HepG2 (cell line): ENCODE data around the gene GTF2H1. TPM values are rescaled to one million over a fixed set of nuclear protein-coding genes. Genes with fewer than 3 reads are reported as not detected.

ENCODE experiments used
- ATF7-NPFF ChIP-seq: sonication (generic); formaldehyde crosslinking; IDR thresholded peaks from 2 replicates; pipeline ENCODE4 v1.8.1; 2023; ENCODE audit warnings: mild to moderate bottlenecking, low read depth, missing genetic modification reagents, moderate library complexity
- BCL6 ChIP-seq: IDR thresholded peaks from 2 replicates; pipeline ENCODE4 v1.6.1; 2016; ENCODE audit warnings: missing genetic modification reagents, missing compliant biosample characterization
- ELF3 ChIP-seq: IDR thresholded peaks from 2 replicates; pipeline ENCODE4 v1.6.1; 2016; ENCODE audit warnings: missing genetic modification reagents, missing compliant biosample characterization
- ELK4 ChIP-seq: sonication (generic); formaldehyde crosslinking; IDR thresholded peaks from 2 replicates; pipeline ENCODE4 v1.9.0; 2021; ENCODE audit warnings: missing genetic modification reagents, borderline replicate concordance
- MAZ ChIP-seq, 2 experiments: sonication (generic) in 1 of 2; formaldehyde crosslinking in 1 of 2; IDR thresholded peaks; 2 replicates each; pipeline versions ENCODE4 v1.5.0 to v1.6.1; 2012 to 2020; ENCODE audit warnings: low read depth in 2 of 2, mild to moderate bottlenecking in 2 of 2, borderline replicate concordance in 1 of 2, improper control_type of control experiment in 1 of 2, low read length in 1 of 2, missing genetic modification reagents in 1 of 2, moderate library complexity in 1 of 2
- REL ChIP-seq: sonication (generic); formaldehyde crosslinking; conservative IDR thresholded peaks from 2 replicates; pipeline ENCODE4 v1.8.0; 2022; ENCODE audit warnings: mild to moderate bottlenecking, missing genetic modification reagents, moderate library complexity
- SMARCC2 ChIP-seq: fragments of 450-650 bp; IDR thresholded peaks from 2 replicates; pipeline ENCODE4 v1.6.1; 2017; ENCODE audit warnings: antibody characterized with exemption, mild to moderate bottlenecking
- U2AF2 ChIP-seq: fragments of 200-400 bp; formaldehyde crosslinking; IDR thresholded peaks from 2 replicates; pipeline ENCODE4 v1.6.1; 2017; ENCODE audit warnings: low read depth, mild to moderate bottlenecking, low read length
- YEATS4 ChIP-seq: sonication (generic); formaldehyde crosslinking; IDR thresholded peaks from 2 replicates; pipeline ENCODE4 v1.4.0; 2020; ENCODE audit warnings: missing genetic modification reagents, borderline replicate concordance
- ZFP36L1 ChIP-seq: sonication (generic); formaldehyde crosslinking; IDR thresholded peaks from 2 replicates; pipeline ENCODE4 v1.8.0; 2022; ENCODE audit warnings: mild to moderate bottlenecking, missing genetic modification reagents, moderate library complexity
- ZNF547 ChIP-seq: sonication (generic); formaldehyde crosslinking; IDR thresholded peaks from 2 replicates; pipeline ENCODE4 v1.5.1; 2020; ENCODE audit warnings: mild to moderate bottlenecking, missing genetic modification reagents
- ZNF619 ChIP-seq: sonication (generic); formaldehyde crosslinking; IDR thresholded peaks from 2 replicates; pipeline ENCODE4 v1.4.0; 2020; ENCODE audit warnings: mild to moderate bottlenecking, missing genetic modification reagents
- ZNF670 ChIP-seq: sonication (generic); formaldehyde crosslinking; IDR thresholded peaks from 2 replicates; pipeline ENCODE4 v1.8.0; 2022; ENCODE audit warnings: mild to moderate bottlenecking, missing genetic modification reagents, borderline replicate concordance
- ZSCAN22 ChIP-seq: sonication (generic); formaldehyde crosslinking; IDR thresholded peaks from 2 replicates; pipeline ENCODE4 v1.4.0; 2020; ENCODE audit warnings: mild to moderate bottlenecking, missing genetic modification reagents
- polyA plus RNA-seq, 8 experiments: library from polyadenylated mRNA; depleted of rRNA in 3 of 8; stranded (reverse) in 7 of 8; unstranded in 1 of 8; fragments of >200 nt; fragmentation: Illumina TruSeq in 4 of 8; extraction: Trizol in 4 of 8; gene quantifications; 2 replicates each; pipeline versions ENCODE4 v1.2.1 to v1.2.3, GENCODE V29; 2011 to 2016; ENCODE audit warnings: low read depth in 4 of 8, missing spikeins in 1 of 8, mixed read lengths in 1 of 8; ENCODE audit not compliant: insufficient read depth in 1 of 8
- total RNA-seq, 5 experiments: library from RNA; depleted of rRNA; stranded (reverse); fragments of >200 nt; fragmentation: Illumina TruSeq; extraction: Trizol; gene quantifications; 2 replicates each; pipeline ENCODE4 v1.2.3, GENCODE V29; 2016; ENCODE audit warnings: low read depth in 1 of 5
- TF ChIP-seq, protein P1 (sequence below): sonication (generic); formaldehyde crosslinking; IDR thresholded peaks from 2 replicates; pipeline ENCODE4 v1.4.0; 2020; ENCODE audit warnings: missing genetic modification reagents
- TF ChIP-seq, protein P2 (sequence below): sonication (generic); formaldehyde crosslinking; IDR thresholded peaks from 2 replicates; pipeline ENCODE4 v1.5.0; 2020; ENCODE audit warnings: missing genetic modification reagents, mild to moderate bottlenecking, borderline replicate concordance
- TF ChIP-seq, protein P3 (sequence below): sonication (generic); formaldehyde crosslinking; IDR thresholded peaks from 2 replicates; pipeline ENCODE4 v1.5.0; 2020; ENCODE audit warnings: missing genetic modification reagents
- TF ChIP-seq, protein P4 (sequence below): IDR thresholded peaks from 2 replicates; pipeline ENCODE4 v1.6.1; 2016; ENCODE audit warnings: low read depth, missing genetic modification reagents, missing compliant biosample characterization

The GTF2H1 gene
- total and polyA plus RNA-seq, 2 of the 13 experiments (the other 11 are each of a cell fraction or from before 2014, with no cell fraction given): 15.7 to 51.4 TPM

- TF ChIP-seq ZNF619 (CRISPR knock-in tag) (peak; percentile 55; the same call in 1 of the 2 replicates), ZSCAN22 (CRISPR knock-in tag) (no peak), BCL6 (CRISPR knock-in tag) (peak; percentile 44), ELK4 (CRISPR knock-in tag) (0 out of 2 replicates have a peak, but pooled peaks have one; percentile 14), ATF7-NPFF (peak; percentile 93), SMARCC2 (no peak), ZNF547 (peak; percentile 98), ZNF670 (CRISPR knock-in tag) (peak; percentile 89; the same call in 1 of the 2 replicates), REL (peak; percentile 83; the same call in 1 of the 2 replicates), MAZ (IDR thresholded peaks at IDR 0.05; ENCODE audit: borderline replicate concordance, low read depth, low read length) (peak; percentile 96), MAZ (CRISPR knock-in tag; IDR thresholded peaks at IDR 0.05; ENCODE audit: low read depth) (peak; percentile 99), ELF3 (CRISPR knock-in tag) (peak; percentile 92), U2AF2 (no peak), YEATS4 (CRISPR knock-in tag) (peak; percentile 99), ZFP36L1 (CRISPR knock-in tag) (peak; percentile 97)
- TF ChIP-seq, protein P1, sequence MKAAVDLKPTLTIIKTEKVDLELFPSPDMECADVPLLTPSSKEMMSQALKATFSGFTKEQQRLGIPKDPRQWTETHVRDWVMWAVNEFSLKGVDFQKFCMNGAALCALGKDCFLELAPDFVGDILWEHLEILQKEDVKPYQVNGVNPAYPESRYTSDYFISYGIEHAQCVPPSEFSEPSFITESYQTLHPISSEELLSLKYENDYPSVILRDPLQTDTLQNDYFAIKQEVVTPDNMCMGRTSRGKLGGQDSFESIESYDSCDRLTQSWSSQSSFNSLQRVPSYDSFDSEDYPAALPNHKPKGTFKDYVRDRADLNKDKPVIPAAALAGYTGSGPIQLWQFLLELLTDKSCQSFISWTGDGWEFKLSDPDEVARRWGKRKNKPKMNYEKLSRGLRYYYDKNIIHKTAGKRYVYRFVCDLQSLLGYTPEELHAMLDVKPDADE: peak; percentile 96
- TF ChIP-seq, protein P2, sequence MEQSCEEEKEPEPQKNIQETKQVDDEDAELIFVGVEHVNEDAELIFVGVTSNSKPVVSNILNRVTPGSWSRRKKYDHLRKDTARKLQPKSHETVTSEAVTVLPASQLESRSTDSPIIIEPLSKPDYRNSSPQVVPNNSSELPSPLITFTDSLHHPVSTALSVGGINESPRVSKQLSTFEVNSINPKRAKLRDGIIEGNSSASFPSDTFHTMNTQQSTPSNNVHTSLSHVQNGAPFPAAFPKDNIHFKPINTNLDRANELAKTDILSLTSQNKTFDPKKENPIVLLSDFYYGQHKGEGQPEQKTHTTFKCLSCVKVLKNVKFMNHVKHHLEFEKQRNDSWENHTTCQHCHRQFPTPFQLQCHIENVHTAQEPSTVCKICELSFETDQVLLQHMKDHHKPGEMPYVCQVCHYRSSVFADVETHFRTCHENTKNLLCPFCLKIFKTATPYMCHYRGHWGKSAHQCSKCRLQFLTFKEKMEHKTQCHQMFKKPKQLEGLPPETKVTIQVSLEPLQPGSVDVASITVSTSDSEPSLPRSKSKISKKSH (CRISPR knock-in tag): peak; percentile 99
- TF ChIP-seq, protein P3, sequence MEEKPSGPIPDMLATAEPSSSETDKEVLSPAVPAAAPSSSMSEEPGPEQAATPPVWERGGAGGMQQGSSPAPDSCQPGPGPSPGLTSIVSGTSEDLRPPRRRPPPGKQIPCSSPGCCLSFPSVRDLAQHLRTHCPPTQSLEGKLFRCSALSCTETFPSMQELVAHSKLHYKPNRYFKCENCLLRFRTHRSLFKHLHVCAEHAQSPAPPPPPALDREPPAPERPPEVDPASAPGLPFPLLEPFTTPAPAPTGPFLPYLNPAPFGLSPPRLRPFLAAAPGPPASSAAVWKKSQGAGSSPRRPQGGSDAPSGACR (CRISPR knock-in tag): peak; percentile 90; the same call in 1 of the 2 replicates
- TF ChIP-seq, protein P4, sequence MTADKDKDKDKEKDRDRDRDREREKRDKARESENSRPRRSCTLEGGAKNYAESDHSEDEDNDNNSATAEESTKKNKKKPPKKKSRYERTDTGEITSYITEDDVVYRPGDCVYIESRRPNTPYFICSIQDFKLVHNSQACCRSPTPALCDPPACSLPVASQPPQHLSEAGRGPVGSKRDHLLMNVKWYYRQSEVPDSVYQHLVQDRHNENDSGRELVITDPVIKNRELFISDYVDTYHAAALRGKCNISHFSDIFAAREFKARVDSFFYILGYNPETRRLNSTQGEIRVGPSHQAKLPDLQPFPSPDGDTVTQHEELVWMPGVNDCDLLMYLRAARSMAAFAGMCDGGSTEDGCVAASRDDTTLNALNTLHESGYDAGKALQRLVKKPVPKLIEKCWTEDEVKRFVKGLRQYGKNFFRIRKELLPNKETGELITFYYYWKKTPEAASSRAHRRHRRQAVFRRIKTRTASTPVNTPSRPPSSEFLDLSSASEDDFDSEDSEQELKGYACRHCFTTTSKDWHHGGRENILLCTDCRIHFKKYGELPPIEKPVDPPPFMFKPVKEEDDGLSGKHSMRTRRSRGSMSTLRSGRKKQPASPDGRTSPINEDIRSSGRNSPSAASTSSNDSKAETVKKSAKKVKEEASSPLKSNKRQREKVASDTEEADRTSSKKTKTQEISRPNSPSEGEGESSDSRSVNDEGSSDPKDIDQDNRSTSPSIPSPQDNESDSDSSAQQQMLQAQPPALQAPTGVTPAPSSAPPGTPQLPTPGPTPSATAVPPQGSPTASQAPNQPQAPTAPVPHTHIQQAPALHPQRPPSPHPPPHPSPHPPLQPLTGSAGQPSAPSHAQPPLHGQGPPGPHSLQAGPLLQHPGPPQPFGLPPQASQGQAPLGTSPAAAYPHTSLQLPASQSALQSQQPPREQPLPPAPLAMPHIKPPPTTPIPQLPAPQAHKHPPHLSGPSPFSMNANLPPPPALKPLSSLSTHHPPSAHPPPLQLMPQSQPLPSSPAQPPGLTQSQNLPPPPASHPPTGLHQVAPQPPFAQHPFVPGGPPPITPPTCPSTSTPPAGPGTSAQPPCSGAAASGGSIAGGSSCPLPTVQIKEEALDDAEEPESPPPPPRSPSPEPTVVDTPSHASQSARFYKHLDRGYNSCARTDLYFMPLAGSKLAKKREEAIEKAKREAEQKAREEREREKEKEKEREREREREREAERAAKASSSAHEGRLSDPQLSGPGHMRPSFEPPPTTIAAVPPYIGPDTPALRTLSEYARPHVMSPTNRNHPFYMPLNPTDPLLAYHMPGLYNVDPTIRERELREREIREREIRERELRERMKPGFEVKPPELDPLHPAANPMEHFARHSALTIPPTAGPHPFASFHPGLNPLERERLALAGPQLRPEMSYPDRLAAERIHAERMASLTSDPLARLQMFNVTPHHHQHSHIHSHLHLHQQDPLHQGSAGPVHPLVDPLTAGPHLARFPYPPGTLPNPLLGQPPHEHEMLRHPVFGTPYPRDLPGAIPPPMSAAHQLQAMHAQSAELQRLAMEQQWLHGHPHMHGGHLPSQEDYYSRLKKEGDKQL (CRISPR knock-in tag): no peak; the same call in 1 of the 2 replicates
Observed at GRCh38 chr11:18394275-18394927, 72.0 kb downstream of the GTF2H1 start, which contains the start of gene LDHA (continued).
